Endothelial cell of umbilical vein (primary cell): ENCODE results near the gene SMAD3. TPM values are rescaled to one million over a fixed set of nuclear protein-coding genes. Genes with fewer than 3 reads are reported as not detected.

Source experiments
- BruUV-seq: library from RNA; stranded (reverse); fragments of 400-500 nt; replicated peaks from 2 replicates; lab custom pipeline; 2021; lab: Mats Ljungman, UMichigan
- CTCF ChIA-PET: fragments of 300-600, 350-600 bp; sonication (Branson Sonifier 250); formaldehyde crosslinking; loops from one replicate; lab custom pipeline; 2021; ENCODE audit warnings: antibody characterized with exemption, inconsistent platforms; lab: Charles Lee
- POLR2A ChIA-PET: fragments of 300-600, 350-600 bp; sonication (Branson Sonifier 250); formaldehyde crosslinking; loops from one replicate; lab custom pipeline; 2021; ENCODE audit warnings: antibody characterized with exemption, inconsistent platforms; lab: Charles Lee
- DNase-seq: peaks from one replicate; pipeline ENCODE4 v3.0.0-alpha.2; 2011; ENCODE audit warnings: low read depth, low spot score
- FAIRE-seq: peaks from 2 replicates; lab custom pipeline; 2011; peaks lifted over from hg19 to GRCh38; lab: Jason Lieb, UNC
- H2AFZ ChIP-seq: 2 replicates; pipeline ENCODE4 v1.6.0; 2012; ENCODE audit warnings: low read depth, low read length, control low read depth, inconsistent platforms
- H3K27ac ChIP-seq: 2 replicates; pipeline ENCODE4 v1.5.1; 2011; ENCODE audit warnings: low read depth, mild to moderate bottlenecking, control low read depth, low read length, moderate library complexity; ENCODE audit not compliant: insufficient read depth
- H3K27me3 ChIP-seq, 2 experiments: 2 replicates each; pipeline versions ENCODE4 v1.6.0 to v1.6.1; 2011; ENCODE audit warnings: low read length in 2 of 2, mixed read lengths in 1 of 2; ENCODE audit not compliant: control insufficient read depth in 2 of 2, insufficient read depth in 2 of 2
- H3K36me3 ChIP-seq, 2 experiments: 2 replicates in 1 of 2; 3 replicates in 1 of 2; pipeline ENCODE4 v1.5.1; 2011; ENCODE audit warnings: low read length in 2 of 2, mild to moderate bottlenecking in 1 of 2, moderate library complexity in 1 of 2; ENCODE audit not compliant: control insufficient read depth in 2 of 2, insufficient read depth in 2 of 2; ENCODE audit errors: extremely low read depth in 1 of 2
- H3K4me1 ChIP-seq: 3 replicates; pipeline ENCODE4 v1.5.1; 2011; ENCODE audit warnings: mild to moderate bottlenecking, low read length; ENCODE audit not compliant: control insufficient read depth, insufficient read depth; ENCODE audit errors: extremely low read depth
- H3K4me2 ChIP-seq: 2 replicates; pipeline ENCODE4 v1.6.1; 2011; ENCODE audit warnings: low read length, control low read depth, mixed read lengths; ENCODE audit not compliant: insufficient read depth
- H3K4me3 ChIP-seq, 3 experiments: fragments of 200-600 bp in 1 of 3; sonication (generic), shearing (Covaris generic) in 1 of 3; replicated peaks in 1 of 3; 2 replicates each; pipeline ENCODE4 v1.5.1; 2011 to 2016; ENCODE audit warnings: control low read depth in 3 of 3, low read length in 3 of 3, mild to moderate bottlenecking in 2 of 3, inconsistent platforms in 1 of 3, low read depth in 1 of 3, moderate library complexity in 1 of 3; ENCODE audit not compliant: insufficient read depth in 1 of 3
- H3K79me2 ChIP-seq: 2 replicates; pipeline ENCODE4 v1.6.0; 2012; ENCODE audit warnings: low read length, inconsistent platforms; ENCODE audit not compliant: control insufficient read depth, insufficient read depth
- H3K9ac ChIP-seq: replicated peaks from 2 replicates; pipeline ENCODE3; 2011; ENCODE audit warnings: low read length, control low read depth; ENCODE audit not compliant: insufficient read depth; ENCODE audit errors: extremely low read depth
- H3K9me1 ChIP-seq: replicated peaks from 3 replicates; pipeline ENCODE4 v1.6.0; 2011; ENCODE audit warnings: mild to moderate bottlenecking, low read length; ENCODE audit not compliant: control insufficient read depth, insufficient read depth; ENCODE audit errors: extremely low read depth
- H3K9me3 ChIP-seq: replicated peaks from 2 replicates; pipeline ENCODE4 v1.5.1; 2012; ENCODE audit warnings: low read length, inconsistent platforms; ENCODE audit not compliant: control insufficient read depth, insufficient read depth
- H4K20me1 ChIP-seq: replicated peaks from 2 replicates; pipeline ENCODE3; 2011; ENCODE audit warnings: mild to moderate bottlenecking, low read length; ENCODE audit not compliant: control insufficient read depth, insufficient read depth; ENCODE audit errors: extremely low read depth
- CTCF ChIP-seq, 2 donors: IDR thresholded peaks; 1 replicate in 1 of 2; 2 replicates in 1 of 2; pipeline ENCODE4 v1.5.1; 2011; ENCODE audit warnings: low read length in 2 of 2, mild to moderate bottlenecking in 2 of 2, moderate library complexity in 2 of 2, control low read depth in 1 of 2, inconsistent platforms in 1 of 2, low read depth in 1 of 2; ENCODE audit not compliant: insufficient read depth in 1 of 2; ENCODE audit errors: extremely low read depth in 1 of 2
- EZH2 ChIP-seq: IDR thresholded peaks from 2 replicates; pipeline ENCODE4 v1.6.1; 2012; ENCODE audit warnings: borderline replicate concordance, low read depth, mild to moderate bottlenecking, moderate library complexity, low read length, inconsistent platforms; ENCODE audit not compliant: severe bottlenecking
- FOS ChIP-seq: IDR thresholded peaks from 2 replicates; pipeline ENCODE4 v1.6.1; 2011; ENCODE audit warnings: mild to moderate bottlenecking, low read length, moderate library complexity, borderline replicate concordance; ENCODE audit not compliant: insufficient read depth
- GATA2 ChIP-seq: IDR thresholded peaks from 2 replicates; pipeline ENCODE4 v1.7.0; 2011; ENCODE audit warnings: low read depth, mild to moderate bottlenecking, moderate library complexity, mixed read lengths, low read length; ENCODE audit not compliant: insufficient read length, insufficient read depth
- JUN ChIP-seq: IDR thresholded peaks from 2 replicates; pipeline ENCODE4 v1.6.1; 2011; ENCODE audit warnings: borderline replicate concordance, low read depth; ENCODE audit not compliant: insufficient read length, insufficient read depth
- MAX ChIP-seq: IDR thresholded peaks from 2 replicates; pipeline ENCODE4 v1.6.1; 2011; ENCODE audit not compliant: insufficient read depth, insufficient read length
- MYC ChIP-seq: IDR thresholded peaks from one replicate; pipeline ENCODE4 v1.6.1; 2011; ENCODE audit warnings: mild to moderate bottlenecking, low read depth, low read length
- POLR2A ChIP-seq: IDR thresholded peaks from 2 replicates; pipeline ENCODE4 v1.6.1; 2012; ENCODE audit warnings: low read depth, mild to moderate bottlenecking, control low read depth, low read length
- POLR2AphosphoS5 ChIP-seq: IDR thresholded peaks from 2 replicates; pipeline ENCODE4 v1.6.1; 2012; ENCODE audit warnings: low read depth, mild to moderate bottlenecking, control low read depth, low read length, moderate library complexity; ENCODE audit not compliant: insufficient read depth
- dilution Hi-C: fragments of 300-500 bp; cut with MboI; formaldehyde crosslinking; loops from one replicate; pipeline ENCODE4 v1.15.0; 2019; ENCODE audit warnings: low sequenced_read_pairs; ENCODE audit not compliant: extremely low pct_ligation_motif_present
- intact Hi-C: fragments of 100-400 bp; cut with micrococcal nuclease; formaldehyde crosslinking; loops from one replicate; pipeline ENCODE4 v1.10.0; 2022
- polyA plus RNA-seq, 4 experiments: library from polyadenylated mRNA; depleted of rRNA in 3 of 4; stranded (reverse) in 3 of 4; unstranded in 1 of 4; fragments of >200 nt; gene quantifications; 2 replicates each; pipeline versions ENCODE4 v1.2.1 to v1.2.3, GENCODE V29; 2011 to 2012; ENCODE audit warnings: missing spikeins in 1 of 4
- total RNA-seq: library from RNA; stranded (reverse); gene quantifications from 2 replicates; pipeline ENCODE4 v1.2.3, GENCODE V29; 2021

Gene SMAD3
- total and polyA plus RNA-seq, 2 donors (not counting 3 experiments of a cell fraction or from before 2014, with no cell fraction given) = 56.4 to 88.2 TPM

- dilution Hi-C loops = no loop called here
- Histone ChIP-seq H3K9ac (no peak overlapping the region), H3K36me3 (peaks cover 25 to 28% of the 10 kb centered on the region in 2 experiments), H3K79me2 (no peaks in the 10 kb centered on the region), H3K9me3 (no peaks in the 10 kb centered on the region), H2AFZ (no peak overlapping the region), H3K4me3 (no peak overlapping the region), H3K4me2 (no peak overlapping the region), H3K9me1 (no peaks in the 10 kb centered on the region), H3K27me3 (no peaks in the 10 kb centered on the region), H4K20me1 (no peaks in the 10 kb centered on the region), H3K27ac (no peak overlapping the region), H3K4me1 (peaks cover 4% of the 10 kb centered on the region)
- FAIRE-seq (no peak), DNase-seq (no peak)
- intact Hi-C loops = no loop called here
- TF ChIP-seq JUN (no peak), FOS (no peak), EZH2 (no peak), GATA2 (no peak), MYC (no peak), CTCF (IDR thresholded peaks at IDR 0.05; ENCODE audit: extremely low read depth in 1 of 2, insufficient read depth in 1 of 2, low read depth in 1 of 2, low read length in 2 of 2) (no peak), MAX (no peak), POLR2AphosphoS5 (no peak), POLR2A (no peak)
- ChIA-PET CTCF (no interaction called here), POLR2A (no interaction called here)
- BruUV-seq = no TSS peak
Measured at GRCh38 chr15:67193223-67193990, 128.0 kb downstream of the SMAD3 start.
